ENCODE measurements around the gene CNTNAP4.

DNA sequence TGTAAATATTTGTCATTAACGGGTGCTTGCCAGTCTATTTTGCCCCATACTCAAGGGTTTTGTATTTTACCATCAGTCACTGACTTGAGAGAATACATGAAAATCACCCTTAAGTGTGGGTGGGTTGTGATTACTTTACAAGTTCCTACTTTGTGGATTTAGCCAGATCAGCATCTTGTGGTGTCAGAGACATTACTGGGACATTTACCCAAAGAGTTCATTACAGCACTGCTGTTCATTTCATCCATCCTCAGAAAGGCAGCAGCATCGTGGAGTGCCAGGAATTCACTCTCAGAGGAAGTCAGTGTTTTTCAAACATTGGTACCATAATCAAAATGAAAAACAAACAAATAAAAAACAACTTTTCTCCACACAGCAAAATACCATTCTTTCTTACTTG is 110.8 kb downstream of the CNTNAP4 start:
- no peak for TF ChIP-seq ZNF565 (CRISPR knock-in tag; conservative IDR thresholded peaks at IDR 0.05; ENCODE audit: low read depth)
- TF ChIP-seq, protein P1, sequence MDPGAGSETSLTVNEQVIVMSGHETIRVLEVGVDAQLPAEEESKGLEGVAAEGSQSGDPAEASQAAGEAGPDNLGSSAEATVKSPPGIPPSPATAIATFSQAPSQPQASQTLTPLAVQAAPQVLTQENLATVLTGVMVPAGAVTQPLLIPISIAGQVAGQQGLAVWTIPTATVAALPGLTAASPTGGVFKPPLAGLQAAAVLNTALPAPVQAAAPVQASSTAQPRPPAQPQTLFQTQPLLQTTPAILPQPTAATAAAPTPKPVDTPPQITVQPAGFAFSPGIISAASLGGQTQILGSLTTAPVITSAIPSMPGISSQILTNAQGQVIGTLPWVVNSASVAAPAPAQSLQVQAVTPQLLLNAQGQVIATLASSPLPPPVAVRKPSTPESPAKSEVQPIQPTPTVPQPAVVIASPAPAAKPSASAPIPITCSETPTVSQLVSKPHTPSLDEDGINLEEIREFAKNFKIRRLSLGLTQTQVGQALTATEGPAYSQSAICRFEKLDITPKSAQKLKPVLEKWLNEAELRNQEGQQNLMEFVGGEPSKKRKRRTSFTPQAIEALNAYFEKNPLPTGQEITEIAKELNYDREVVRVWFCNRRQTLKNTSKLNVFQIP (CRISPR knock-in tag; IDR thresholded peaks at IDR 0.05; ENCODE audit: borderline replicate concordance, low read depth), result no peak

Data from SK-N-SH treated with all-trans-retinoic acid at 6 μM for 48 hours (cell line).